DMS79 treated with DMSO at 0.1 percent for 48 hours (cell line): Measurements from ENCODE around the gene EVI2A.
"Not testable (repeated sequence)": the region's sequence is repeated elsewhere in the genome, so short reads cannot be mapped to it uniquely, and the experiment has no call there.

Source experiments
- DNase-seq: peaks from one replicate; lab custom pipeline; 2025; lab: John Stamatoyannopoulos, UW

The EVI2A gene

GRCh38 chr17:31321481-31321880, at the start of gene EVI2A:
EVI2A (minus strand) TSS chr17:31321622; CDS start chr17:31319013, 2,609 bp downstream.
- no peak for DNase-seq

- DNase-seq = no peak
Measured at GRCh38 chr17:31369266-31369665, 47.8 kb upstream of the EVI2A start.

GRCh38 chr17:31366088-31366487, 44.7 kb upstream of the EVI2A start:
- DNase-seq = no peak

GRCh38 chr17:31364012-31364411, 42.6 kb upstream of the EVI2A start:
- DNase-seq = no peak

- no peak for DNase-seq
Measured at GRCh38 chr17:31357839-31358394, 36.5 kb upstream of the EVI2A start.

- no peak for DNase-seq
Measured at GRCh38 chr17:31357091-31357490, 35.7 kb upstream of the EVI2A start.

- no peak for DNase-seq
Measured at GRCh38 chr17:31355935-31356334, 34.5 kb upstream of the EVI2A start.

GRCh38 chr17:31349454-31349853, 28.0 kb upstream of the EVI2A start:
- no peak for DNase-seq

GRCh38 chr17:31345191-31345747, 23.8 kb upstream of the EVI2A start:
- not testable (repeated sequence) for DNase-seq

GRCh38 chr17:31339906-31340661, 18.7 kb upstream of the EVI2A start:
- no peak for DNase-seq

GRCh38 chr17:31329221-31329620, 7.8 kb upstream of the EVI2A start:
- no peak for DNase-seq

GRCh38 chr17:31328160-31328535, 6.7 kb upstream of the EVI2A start:
- DNase-seq = no peak

- no peak for DNase-seq
Measured at GRCh38 chr17:31327534-31328159, 6.2 kb upstream of the EVI2A start.

GRCh38 chr17:31323551-31323950, 2.1 kb upstream of the EVI2A start:
- no peak for DNase-seq

- DNase-seq = no peak
Measured at GRCh38 chr17:31321966-31322365, 544 bp upstream of the EVI2A start.

- DNase-seq = no peak
Measured at GRCh38 chr17:31320791-31321190, 631 bp downstream of the EVI2A start.

- DNase-seq = no peak
Measured at GRCh38 chr17:31320241-31320640, 1.2 kb downstream of the EVI2A start.

- no peak for DNase-seq
Measured at GRCh38 chr17:31318851-31319661, 2.4 kb downstream of the EVI2A start.

GRCh38 chr17:31318298-31318801, 3.1 kb downstream of the EVI2A start:
- no peak for DNase-seq

- DNase-seq = no peak
Measured at GRCh38 chr17:31314782-31315100, 6.7 kb downstream of the EVI2A start.

- DNase-seq = no peak
Measured at GRCh38 chr17:31313982-31314781, 7.2 kb downstream of the EVI2A start, which contains the start of gene EVI2B. EVI2B (minus strand) TSS chr17:31314054; CDS start chr17:31305609, 8,445 bp downstream.
